Type B pancreatic cell (in vitro differentiated cells): Measurements from ENCODE around the gene NME7. TPM values are rescaled to one million over a fixed set of nuclear protein-coding genes. Genes with fewer than 3 reads are reported as not detected.
"Not testable (repeated sequence)": the region's sequence is repeated elsewhere in the genome, so short reads cannot be mapped to it uniquely, and the experiment has no call there.

ENCODE experiments used
- DNase-seq: peaks from one replicate; pipeline ENCODE4 v3.0.0; 2021; ENCODE audit warnings: mixed read lengths; ENCODE audit not compliant: unreplicated experiment; ENCODE audit errors: extremely low spot score
- H3K27ac Mint-ChIP-seq: 2 replicates; pipeline ENCODE4 v1.8.0; 2021; ENCODE audit warnings: mild to moderate bottlenecking, mixed read lengths
- H3K27me3 Mint-ChIP-seq: 2 replicates; pipeline ENCODE4 v1.8.0; 2021; ENCODE audit warnings: mixed read lengths
- H3K36me3 Mint-ChIP-seq: 2 replicates; pipeline ENCODE4 v1.8.0; 2021; ENCODE audit warnings: mixed read lengths
- H3K4me1 Mint-ChIP-seq: one replicate; pipeline ENCODE4 v1.8.0; 2021; ENCODE audit warnings: mixed read lengths; ENCODE audit not compliant: unreplicated experiment
- H3K4me3 Mint-ChIP-seq: 2 replicates; pipeline ENCODE4 v1.8.0; 2021; ENCODE audit warnings: mild to moderate bottlenecking, mixed read lengths
- H3K9me3 Mint-ChIP-seq: 2 replicates; pipeline ENCODE4 v1.8.0; 2021; ENCODE audit warnings: mixed read lengths
- total RNA-seq: library from RNA; stranded (reverse); gene quantifications from 2 replicates; pipeline ENCODE4 v1.2.1, GENCODE V29; 2021; ENCODE audit warnings: low replicate concordance
- TF ChIP-seq, protein P1 (sequence below): fragments of 200-600 bp; sonication (generic); conservative IDR thresholded peaks from 2 replicates; pipeline ENCODE4 v1.5.0; 2021; ENCODE audit warnings: antibody characterized with exemption, mild to moderate bottlenecking

Gene NME7
- total RNA-seq, 1 donor from 2014 or later: 25.9 TPM

DNA sequence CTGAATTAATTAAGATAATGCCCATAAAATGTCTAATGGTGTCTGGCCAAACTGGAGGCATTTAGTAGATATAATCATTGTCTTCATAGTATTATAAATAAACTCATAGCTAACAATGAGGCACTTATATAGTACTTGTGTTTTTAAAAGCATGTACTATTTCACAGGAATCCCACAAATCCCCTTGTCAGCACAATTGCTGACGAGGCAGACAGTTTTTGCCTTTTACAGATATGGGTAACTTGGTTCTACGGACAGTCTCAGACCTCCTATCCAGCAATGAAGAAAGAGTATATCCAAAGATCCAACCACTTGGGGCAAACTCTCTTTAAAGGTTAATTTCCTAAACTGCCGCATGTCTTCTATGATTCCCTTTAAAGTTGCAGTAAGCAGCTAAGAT, 187.4 kb downstream of the NME7 start:
- no peaks in the 10 kb centered on the region for H3K27me3 Mint-ChIP-seq
- no peak for DNase-seq
- TF ChIP-seq, protein P1, sequence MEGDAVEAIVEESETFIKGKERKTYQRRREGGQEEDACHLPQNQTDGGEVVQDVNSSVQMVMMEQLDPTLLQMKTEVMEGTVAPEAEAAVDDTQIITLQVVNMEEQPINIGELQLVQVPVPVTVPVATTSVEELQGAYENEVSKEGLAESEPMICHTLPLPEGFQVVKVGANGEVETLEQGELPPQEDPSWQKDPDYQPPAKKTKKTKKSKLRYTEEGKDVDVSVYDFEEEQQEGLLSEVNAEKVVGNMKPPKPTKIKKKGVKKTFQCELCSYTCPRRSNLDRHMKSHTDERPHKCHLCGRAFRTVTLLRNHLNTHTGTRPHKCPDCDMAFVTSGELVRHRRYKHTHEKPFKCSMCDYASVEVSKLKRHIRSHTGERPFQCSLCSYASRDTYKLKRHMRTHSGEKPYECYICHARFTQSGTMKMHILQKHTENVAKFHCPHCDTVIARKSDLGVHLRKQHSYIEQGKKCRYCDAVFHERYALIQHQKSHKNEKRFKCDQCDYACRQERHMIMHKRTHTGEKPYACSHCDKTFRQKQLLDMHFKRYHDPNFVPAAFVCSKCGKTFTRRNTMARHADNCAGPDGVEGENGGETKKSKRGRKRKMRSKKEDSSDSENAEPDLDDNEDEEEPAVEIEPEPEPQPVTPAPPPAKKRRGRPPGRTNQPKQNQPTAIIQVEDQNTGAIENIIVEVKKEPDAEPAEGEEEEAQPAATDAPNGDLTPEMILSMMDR: no peak
- no peak overlapping the region for H3K4me3 Mint-ChIP-seq
- no peaks in the 10 kb centered on the region for H3K36me3 Mint-ChIP-seq
- no peak overlapping the region for H3K27ac Mint-ChIP-seq
- no peaks in the 10 kb centered on the region for H3K9me3 Mint-ChIP-seq
- H3K4me1 Mint-ChIP-seq: no peaks in the 10 kb centered on the region

DNA sequence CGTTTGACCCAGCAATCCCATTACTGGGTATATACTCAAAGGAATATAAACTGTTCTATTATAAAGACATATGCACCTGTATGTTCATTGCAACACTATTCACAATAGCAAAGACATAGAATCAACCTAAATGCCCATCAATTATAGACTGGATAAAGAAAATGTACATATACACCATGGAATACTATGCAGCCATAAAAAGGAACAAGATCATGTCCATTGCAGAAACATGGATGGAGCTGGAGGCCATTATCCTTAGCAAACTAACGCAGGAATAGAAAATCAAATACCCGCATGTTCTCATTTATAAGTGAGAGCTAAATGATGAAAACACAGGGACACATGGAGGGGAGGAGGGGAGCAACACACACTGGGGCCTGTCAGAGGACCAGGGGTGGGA, 188.2 kb downstream of the NME7 start:
- not testable (repeated sequence) for H3K4me1 Mint-ChIP-seq, H3K27ac Mint-ChIP-seq, H3K27me3 Mint-ChIP-seq, H3K36me3 Mint-ChIP-seq, H3K9me3 Mint-ChIP-seq, H3K4me3 Mint-ChIP-seq, DNase-seq

GRCh38 chr1:169175461-169175860, 192.1 kb downstream of the NME7 start:
- no peak overlapping the region for H3K4me3 Mint-ChIP-seq
- no peak overlapping the region for H3K27ac Mint-ChIP-seq
- H3K27me3 Mint-ChIP-seq: no peaks in the 10 kb centered on the region
- no peak for DNase-seq
- no peaks in the 10 kb centered on the region for H3K9me3 Mint-ChIP-seq
- TF ChIP-seq, protein P1: no peak
- H3K36me3 Mint-ChIP-seq: no peaks in the 10 kb centered on the region
- no peaks in the 10 kb centered on the region for H3K4me1 Mint-ChIP-seq

DNA sequence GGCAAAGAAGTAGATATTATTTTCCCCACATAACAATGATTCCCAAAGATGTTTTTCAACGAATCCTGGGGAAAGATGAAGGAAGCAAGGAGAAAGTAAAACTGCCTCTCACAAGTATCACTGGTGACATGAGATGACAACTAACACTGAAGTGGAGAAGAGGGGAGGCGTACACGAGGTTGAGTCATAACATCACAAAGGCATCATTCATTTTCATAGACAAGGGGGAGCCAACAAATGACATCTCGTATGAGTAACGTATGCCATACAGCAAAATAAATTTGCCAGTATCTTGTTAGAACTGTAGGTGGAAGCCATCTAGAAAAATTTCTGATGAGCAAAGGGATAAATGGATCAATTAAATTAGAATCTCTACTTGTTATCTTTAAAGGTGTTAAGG, 204.5 kb downstream of the NME7 start:
- H3K27me3 Mint-ChIP-seq: no peaks in the 10 kb centered on the region

GRCh38 chr1:169161496-169162194, 206.0 kb downstream of the NME7 start:
- Mint-ChIP-seq H3K4me1 (no peaks in the 10 kb centered on the region), H3K27ac (no peak overlapping the region), H3K27me3 (no peaks in the 10 kb centered on the region), H3K36me3 (no peaks in the 10 kb centered on the region), H3K9me3 (no peaks in the 10 kb centered on the region), H3K4me3 (no peak overlapping the region)
- TF ChIP-seq, protein P1: no peak
- DNase-seq: no peak

More for the DNA sequence above, 204.5 kb downstream of the NME7 start:
- no peak overlapping the region for H3K27ac Mint-ChIP-seq
- no peaks in the 10 kb centered on the region for H3K36me3 Mint-ChIP-seq
- H3K4me3 Mint-ChIP-seq: no peak overlapping the region
- no peak for DNase-seq
- TF ChIP-seq, protein P1: no peak
- H3K4me1 Mint-ChIP-seq: no peaks in the 10 kb centered on the region
- H3K9me3 Mint-ChIP-seq: no peaks in the 10 kb centered on the region

DNA sequence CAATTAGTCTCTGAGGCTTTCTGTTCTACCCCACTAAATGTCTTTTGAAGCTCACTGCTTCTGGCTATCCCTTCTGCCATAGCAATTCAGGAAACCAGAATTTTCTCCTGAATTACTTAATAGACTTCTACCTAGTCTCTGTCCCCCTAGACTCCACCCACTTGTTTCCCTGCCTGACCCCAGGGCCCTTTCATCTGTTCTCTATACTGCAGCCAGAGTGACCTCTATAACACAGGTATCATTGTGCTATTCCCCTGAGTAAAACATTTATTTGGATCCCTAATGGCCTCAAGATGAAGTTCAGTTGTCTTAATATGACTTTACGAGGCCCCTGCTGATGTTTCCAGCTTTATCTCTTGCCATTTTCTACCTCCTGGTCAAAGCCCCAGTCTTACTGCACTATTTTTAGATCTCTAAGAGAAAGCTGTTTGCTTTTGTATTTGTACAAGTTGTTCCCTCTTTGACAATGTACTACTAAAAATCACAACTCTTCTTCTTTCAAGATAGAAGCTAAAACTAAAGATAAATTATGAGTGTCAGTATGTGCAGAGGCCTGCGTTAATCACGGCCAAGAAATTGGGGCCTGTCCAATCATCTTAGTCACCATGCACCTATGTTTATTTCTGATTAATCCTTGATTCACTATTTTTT, 206.6 kb downstream of the NME7 start:
- no peaks in the 10 kb centered on the region for H3K4me1 Mint-ChIP-seq
- H3K27me3 Mint-ChIP-seq: no peaks in the 10 kb centered on the region
- H3K36me3 Mint-ChIP-seq: no peaks in the 10 kb centered on the region
- H3K27ac Mint-ChIP-seq: no peak overlapping the region
- TF ChIP-seq, protein P1: no peak
- no peak overlapping the region for H3K4me3 Mint-ChIP-seq
- H3K9me3 Mint-ChIP-seq: no peaks in the 10 kb centered on the region
- no peak for DNase-seq
